Epidermal melanocyte (primary cell): ENCODE data around the gene FLRT1.

ENCODE experiments used
- DNase-seq: peaks from one replicate; pipeline ENCODE4 v3.0.0; 2011; ENCODE audit warnings: low spot score; ENCODE audit not compliant: insufficient read length

The FLRT1 gene

GRCh38 chr11:64007160-64007628, 28.5 kb upstream of the FLRT1 start:
- DNase-seq: peak; percentile 44

- peak; percentile 86 for DNase-seq
These were observed 28.0 kb upstream of the FLRT1 start for GRCh38 chr11:64007629-64008282.

GRCh38 chr11:64008283-64008913, 27.3 kb upstream of the FLRT1 start:
- DNase-seq: no peak

- DNase-seq: peak; percentile 21
These were observed 26.7 kb upstream of the FLRT1 start for GRCh38 chr11:64008914-64009633.

GRCh38 chr11:64009710-64010109, 26.0 kb upstream of the FLRT1 start:
- peak; percentile 12 for DNase-seq

- DNase-seq: no peak
These were observed 24.9 kb upstream of the FLRT1 start for GRCh38 chr11:64010783-64011182.

- no peak for DNase-seq
These were observed 24.4 kb upstream of the FLRT1 start for GRCh38 chr11:64011371-64011770.

- no peak for DNase-seq
These were observed 22.4 kb upstream of the FLRT1 start for GRCh38 chr11:64013141-64013896.

GRCh38 chr11:64014356-64014755, 21.4 kb upstream of the FLRT1 start:
- no peak for DNase-seq

- DNase-seq: no peak
These were observed 20.2 kb upstream of the FLRT1 start for GRCh38 chr11:64015510-64015909.

- DNase-seq: peak; percentile 7
These were observed 19.5 kb upstream of the FLRT1 start for GRCh38 chr11:64015935-64016845.

GRCh38 chr11:64017945-64018224, 17.8 kb upstream of the FLRT1 start:
- DNase-seq: no peak

GRCh38 chr11:64018310-64018709, 17.4 kb upstream of the FLRT1 start:
- no peak for DNase-seq

GRCh38 chr11:64019106-64020037, 16.4 kb upstream of the FLRT1 start:
- DNase-seq: no peak

GRCh38 chr11:64020976-64021756, 14.6 kb upstream of the FLRT1 start:
- DNase-seq: no peak

GRCh38 chr11:64021757-64022093, 14.0 kb upstream of the FLRT1 start:
- no peak for DNase-seq

- DNase-seq: no peak
These were observed 13.5 kb upstream of the FLRT1 start for GRCh38 chr11:64022125-64022784.
